Measurements from ENCODE around the gene SIGLEC1. TPM values are rescaled to one million over a fixed set of nuclear protein-coding genes. Genes with fewer than 3 reads are reported as not detected.

The SIGLEC1 gene
- total and polyA plus RNA-seq, 8 donors: 1.8 to 45.8 (median 2.6) TPM

DNA sequence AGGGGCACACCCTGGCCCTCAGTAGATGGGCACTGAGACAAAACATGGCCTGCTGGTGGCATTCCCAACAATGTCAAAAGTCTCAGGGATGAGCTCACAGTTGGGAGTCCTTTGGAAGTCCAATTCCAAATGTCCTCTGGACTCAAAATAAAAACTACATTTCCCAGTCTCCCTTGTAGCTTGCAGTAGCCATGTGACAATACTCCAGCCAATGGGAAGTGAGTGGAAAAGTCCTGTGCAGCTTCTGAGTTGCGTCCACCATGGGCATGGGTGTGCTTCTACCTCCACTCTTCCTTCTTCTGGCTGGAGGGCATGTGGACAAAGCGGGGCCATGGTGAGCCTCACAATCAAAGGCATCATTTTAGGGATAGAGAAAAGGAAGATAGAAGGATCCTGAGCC is 24.7 kb downstream of the SIGLEC1 start:
- DNase-seq (no peak), ATAC-seq (peak; percentile 60)
- TF ChIP-seq, protein P1, sequence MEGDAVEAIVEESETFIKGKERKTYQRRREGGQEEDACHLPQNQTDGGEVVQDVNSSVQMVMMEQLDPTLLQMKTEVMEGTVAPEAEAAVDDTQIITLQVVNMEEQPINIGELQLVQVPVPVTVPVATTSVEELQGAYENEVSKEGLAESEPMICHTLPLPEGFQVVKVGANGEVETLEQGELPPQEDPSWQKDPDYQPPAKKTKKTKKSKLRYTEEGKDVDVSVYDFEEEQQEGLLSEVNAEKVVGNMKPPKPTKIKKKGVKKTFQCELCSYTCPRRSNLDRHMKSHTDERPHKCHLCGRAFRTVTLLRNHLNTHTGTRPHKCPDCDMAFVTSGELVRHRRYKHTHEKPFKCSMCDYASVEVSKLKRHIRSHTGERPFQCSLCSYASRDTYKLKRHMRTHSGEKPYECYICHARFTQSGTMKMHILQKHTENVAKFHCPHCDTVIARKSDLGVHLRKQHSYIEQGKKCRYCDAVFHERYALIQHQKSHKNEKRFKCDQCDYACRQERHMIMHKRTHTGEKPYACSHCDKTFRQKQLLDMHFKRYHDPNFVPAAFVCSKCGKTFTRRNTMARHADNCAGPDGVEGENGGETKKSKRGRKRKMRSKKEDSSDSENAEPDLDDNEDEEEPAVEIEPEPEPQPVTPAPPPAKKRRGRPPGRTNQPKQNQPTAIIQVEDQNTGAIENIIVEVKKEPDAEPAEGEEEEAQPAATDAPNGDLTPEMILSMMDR (IDR thresholded peaks at IDR 0.05): no peak
- H3K36me3 ChIP-seq: peaks cover 0 to 12% of the 10 kb centered on the region in 2 donors
- H3K9me3 ChIP-seq: no peaks in the 10 kb centered on the region
- intact Hi-C loops (cut with DNase I): no loop called here
- peaks cover 0 to 5% of the 10 kb centered on the region in 2 donors for H3K4me1 ChIP-seq
- H3K27me3 ChIP-seq: peaks cover under 1 to 19% of the 10 kb centered on the region in 2 donors
- H3K27ac ChIP-seq: peak overlapping the region in 1 of 2 donors; percentile 30
- no peak overlapping the region for H3K4me3 ChIP-seq

DNA sequence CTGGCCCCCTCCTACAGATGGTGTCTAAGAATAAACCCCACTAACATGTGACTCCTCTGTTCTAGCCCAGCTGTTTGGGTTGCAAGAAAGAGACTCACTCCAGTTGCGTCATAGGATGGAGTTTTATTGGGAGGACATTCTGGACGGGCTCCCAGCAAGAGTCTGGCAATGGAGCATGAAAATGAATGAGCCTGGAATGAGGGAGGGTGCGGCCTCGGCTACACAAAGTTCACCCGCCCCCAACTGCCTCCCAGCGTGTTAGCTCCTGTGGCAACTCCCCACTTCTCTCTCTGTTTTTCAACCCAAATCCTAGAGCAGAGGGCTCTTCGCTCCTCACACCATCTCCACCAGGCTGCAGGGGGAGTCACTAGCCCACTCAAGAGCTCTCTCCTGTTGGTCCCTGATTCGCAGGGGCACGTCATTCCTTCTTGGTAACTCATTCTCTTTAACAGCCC is 25.5 kb downstream of the SIGLEC1 start:
- H3K4me3 ChIP-seq: no peak overlapping the region
- H3K36me3 ChIP-seq: peaks cover 0 to 4% of the 10 kb centered on the region in 2 donors
- intact Hi-C loops (cut with DNase I): no loop called here
- H3K27me3 ChIP-seq: peaks cover 8 to 27% of the 10 kb centered on the region in 2 donors
- H3K27ac ChIP-seq: peak overlapping the region in 1 of 2 donors; percentile 30
- DNase-seq (peak in 3 of 4 donors; percentile 71 to 93 (median 88)), ATAC-seq (peak; percentile 75)
- peaks cover 0 to 9% of the 10 kb centered on the region in 2 donors for H3K4me1 ChIP-seq
- no peaks in the 10 kb centered on the region for H3K9me3 ChIP-seq
- TF ChIP-seq, protein P1 (IDR thresholded peaks at IDR 0.05): no peak

GRCh38 chr20:3686421-3686820 is 26.0 kb downstream of the SIGLEC1 start:
- Histone ChIP-seq H3K27ac (no peak overlapping the region), H3K36me3 (peaks cover 0 to 4% of the 10 kb centered on the region in 2 donors), H3K4me1 (peaks cover 2 to 14% of the 10 kb centered on the region in 2 donors), H3K9me3 (no peaks in the 10 kb centered on the region), H3K27me3 (peaks cover 13 to 32% of the 10 kb centered on the region in 2 donors), H3K4me3 (no peak overlapping the region)
- TF ChIP-seq, protein P1 (IDR thresholded peaks at IDR 0.05): no peak
- DNase-seq (no peak), ATAC-seq (no peak)
- intact Hi-C loops (cut with DNase I): no loop called here

- Histone ChIP-seq H3K36me3 (no peaks in the 10 kb centered on the region), H3K9me3 (no peaks in the 10 kb centered on the region), H3K4me1 (peaks cover 2 to 19% of the 10 kb centered on the region in 2 donors), H3K27me3 (peaks cover 17 to 42% of the 10 kb centered on the region in 2 donors), H3K4me3 (no peak overlapping the region), H3K27ac (no peak overlapping the region)
- DNase-seq (no peak), ATAC-seq (no peak)
- intact Hi-C loops (cut with DNase I): no loop called here
- TF ChIP-seq, protein P1 (IDR thresholded peaks at IDR 0.05): no peak
These were observed 27.1 kb downstream of the SIGLEC1 start for GRCh38 chr20:3685341-3685740.

GRCh38 chr20:3681931-3682781 is 30.2 kb downstream of the SIGLEC1 start, which contains the start of gene ADAM33:
Gene ADAM33, minus strand, starts transcription at chr20:3682010. Its CDS starts 6 bp downstream, at chr20:3682004.
- intact Hi-C loops (cut with DNase I): no loop called here
- Histone ChIP-seq H3K36me3 (no peaks in the 10 kb centered on the region), H3K4me3 (peak within 1 kb of the TSS; percentile 27 to 34), H3K9me3 (no peaks in the 10 kb centered on the region), H3K27ac (peak within 1 kb of the TSS; percentile 8 to 73), H3K4me1 (peaks cover 2 to 18% of the 10 kb centered on the region in 2 donors), H3K27me3 (peaks cover 17 to 59% of the 10 kb centered on the region in 2 donors)
- TF ChIP-seq, protein P1 (IDR thresholded peaks at IDR 0.05): no peak
- no peak for DNase-seq
- peak; percentile 45 for ATAC-seq
